Measurements from ENCODE around the gene KLK8. TPM values are rescaled to one million over a fixed set of nuclear protein-coding genes. Genes with fewer than 3 reads are reported as not detected.
"Not testable (repeated sequence)": the region's sequence is repeated elsewhere in the genome, so short reads cannot be mapped to it uniquely, and the experiment has no call there.

The KLK8 gene
- total RNA-seq, 1 donor from 2014 or later, result not detected

GRCh38 chr19:50972795-50973376, 28.5 kb downstream of the KLK8 start:
- H3K9me3 Mint-ChIP-seq, result no peaks in the 10 kb centered on the region
- H3K27ac Mint-ChIP-seq, result no peak overlapping the region
- peaks cover 4% of the 10 kb centered on the region for H3K27me3 Mint-ChIP-seq (ENCODE audit: low read depth)
- H3K4me1 Mint-ChIP-seq (ENCODE audit: low read depth), result no peaks in the 10 kb centered on the region
- no peak for DNase-seq (ENCODE audit: low spot score)
- intact Hi-C loops (cut with micrococcal nuclease), result no loop called here
- no peaks in the 10 kb centered on the region for H3K36me3 Mint-ChIP-seq (ENCODE audit: low read depth)
- no peak overlapping the region for H3K4me3 Mint-ChIP-seq (ENCODE audit: low read depth)

- H3K27ac Mint-ChIP-seq; H3K9me3 Mint-ChIP-seq; H3K4me3 Mint-ChIP-seq (ENCODE audit: low read depth); H3K4me1 Mint-ChIP-seq (ENCODE audit: low read depth); DNase-seq (ENCODE audit: low spot score); H3K27me3 Mint-ChIP-seq (ENCODE audit: low read depth); H3K36me3 Mint-ChIP-seq (ENCODE audit: low read depth); intact Hi-C loops (cut with micrococcal nuclease): not testable (repeated sequence)
These were observed 31.6 kb downstream of the KLK8 start for GRCh38 chr19:50969810-50970209.

- H3K4me3 Mint-ChIP-seq (ENCODE audit: low read depth), result no peak within 1 kb of the TSS
- no peaks in the 10 kb centered on the region for H3K4me1 Mint-ChIP-seq (ENCODE audit: low read depth)
- intact Hi-C loops (cut with micrococcal nuclease), result no loop called here
- H3K9me3 Mint-ChIP-seq, result no peaks in the 10 kb centered on the region
- no peak for DNase-seq (ENCODE audit: low spot score)
- H3K36me3 Mint-ChIP-seq (ENCODE audit: low read depth), result no peaks in the 10 kb centered on the region
- H3K27me3 Mint-ChIP-seq (ENCODE audit: low read depth), result peaks cover 4% of the 10 kb centered on the region
- H3K27ac Mint-ChIP-seq, result no peak within 1 kb of the TSS
These were observed 32.0 kb downstream of the KLK8 start, which contains the start of gene KLK6 for GRCh38 chr19:50969413-50969760. TSS of gene KLK6 (minus strand) at chr19:50969591. CDS start at chr19:50968104, 1,487 bp downstream.

GRCh38 chr19:50968716-50969412, 32.5 kb downstream of the KLK8 start:
- Mint-ChIP-seq H3K27me3 (ENCODE audit: low read depth) (peaks cover 4% of the 10 kb centered on the region), H3K27ac (no peak overlapping the region), H3K4me3 (ENCODE audit: low read depth) (no peak overlapping the region), H3K4me1 (ENCODE audit: low read depth) (no peaks in the 10 kb centered on the region), H3K9me3 (no peaks in the 10 kb centered on the region), H3K36me3 (ENCODE audit: low read depth) (no peaks in the 10 kb centered on the region)
- DNase-seq (ENCODE audit: low spot score), result no peak
- intact Hi-C loops (cut with micrococcal nuclease), result no loop called here

- Mint-ChIP-seq H3K27me3 (ENCODE audit: low read depth) (peaks cover 4% of the 10 kb centered on the region), H3K9me3 (no peaks in the 10 kb centered on the region), H3K4me1 (ENCODE audit: low read depth) (no peaks in the 10 kb centered on the region), H3K4me3 (ENCODE audit: low read depth) (no peak overlapping the region), H3K27ac (no peak overlapping the region), H3K36me3 (ENCODE audit: low read depth) (no peaks in the 10 kb centered on the region)
- no peak for DNase-seq (ENCODE audit: low spot score)
- intact Hi-C loops (cut with micrococcal nuclease), result no loop called here
These were observed 33.3 kb downstream of the KLK8 start for GRCh38 chr19:50967929-50968715.

GRCh38 chr19:50964266-50964665, 37.1 kb downstream of the KLK8 start:
- H3K9me3 Mint-ChIP-seq, result no peaks in the 10 kb centered on the region
- no peak for DNase-seq (ENCODE audit: low spot score)
- H3K4me1 Mint-ChIP-seq (ENCODE audit: low read depth), result no peaks in the 10 kb centered on the region
- H3K4me3 Mint-ChIP-seq (ENCODE audit: low read depth), result no peak overlapping the region
- H3K36me3 Mint-ChIP-seq (ENCODE audit: low read depth), result no peaks in the 10 kb centered on the region
- H3K27ac Mint-ChIP-seq, result no peak overlapping the region
- H3K27me3 Mint-ChIP-seq (ENCODE audit: low read depth), result peaks cover 1% of the 10 kb centered on the region
- intact Hi-C loops (cut with micrococcal nuclease), result no loop called here

- Mint-ChIP-seq H3K9me3 (no peaks in the 10 kb centered on the region), H3K27ac (no peak overlapping the region), H3K27me3 (ENCODE audit: low read depth) (peaks cover 1% of the 10 kb centered on the region), H3K4me1 (ENCODE audit: low read depth) (no peaks in the 10 kb centered on the region), H3K36me3 (ENCODE audit: low read depth) (no peaks in the 10 kb centered on the region), H3K4me3 (ENCODE audit: low read depth) (no peak overlapping the region)
- intact Hi-C loops (cut with micrococcal nuclease), result no loop called here
- no peak for DNase-seq (ENCODE audit: low spot score)
These were observed 38.0 kb downstream of the KLK8 start for GRCh38 chr19:50963381-50963780.

GRCh38 chr19:50962245-50962644, 39.2 kb downstream of the KLK8 start:
- intact Hi-C loops (cut with micrococcal nuclease), result no loop called here
- Mint-ChIP-seq H3K36me3 (ENCODE audit: low read depth) (no peaks in the 10 kb centered on the region), H3K4me3 (ENCODE audit: low read depth) (no peak overlapping the region), H3K27ac (no peak overlapping the region), H3K27me3 (ENCODE audit: low read depth) (peaks cover 1% of the 10 kb centered on the region), H3K4me1 (ENCODE audit: low read depth) (no peaks in the 10 kb centered on the region), H3K9me3 (no peaks in the 10 kb centered on the region)
- DNase-seq (ENCODE audit: low spot score), result no peak

GRCh38 chr19:50959731-50960500, 41.5 kb downstream of the KLK8 start:
- DNase-seq (ENCODE audit: low spot score), result no peak
- Mint-ChIP-seq H3K27ac (no peak overlapping the region), H3K4me3 (ENCODE audit: low read depth) (no peak overlapping the region), H3K27me3 (ENCODE audit: low read depth) (peaks cover 3% of the 10 kb centered on the region), H3K9me3 (no peaks in the 10 kb centered on the region), H3K36me3 (ENCODE audit: low read depth) (no peaks in the 10 kb centered on the region), H3K4me1 (ENCODE audit: low read depth) (no peaks in the 10 kb centered on the region)
- intact Hi-C loops (cut with micrococcal nuclease), result no loop called here

GRCh38 chr19:50957587-50957986, 43.8 kb downstream of the KLK8 start:
- Mint-ChIP-seq H3K4me1 (ENCODE audit: low read depth) (no peaks in the 10 kb centered on the region), H3K36me3 (ENCODE audit: low read depth) (no peaks in the 10 kb centered on the region), H3K27me3 (ENCODE audit: low read depth) (peaks cover 5% of the 10 kb centered on the region), H3K27ac (no peak overlapping the region), H3K9me3 (no peaks in the 10 kb centered on the region), H3K4me3 (ENCODE audit: low read depth) (no peak overlapping the region)
- no peak for DNase-seq (ENCODE audit: low spot score)
- intact Hi-C loops (cut with micrococcal nuclease), result no loop called here

- intact Hi-C loops (cut with micrococcal nuclease), result no loop called here
- no peak for DNase-seq (ENCODE audit: low spot score)
- Mint-ChIP-seq H3K36me3 (ENCODE audit: low read depth) (no peaks in the 10 kb centered on the region), H3K27ac (no peak within 1 kb of the TSS), H3K4me1 (ENCODE audit: low read depth) (no peaks in the 10 kb centered on the region), H3K9me3 (no peaks in the 10 kb centered on the region), H3K27me3 (ENCODE audit: low read depth) (peaks cover 4% of the 10 kb centered on the region), H3K4me3 (ENCODE audit: low read depth) (no peak within 1 kb of the TSS)
These were observed 48.5 kb downstream of the KLK8 start, which contains the start of gene KLK5 for GRCh38 chr19:50952910-50953309. TSS of gene KLK5 (minus strand) at chr19:50953038. CDS start at chr19:50952657, 381 bp downstream.

- intact Hi-C loops (cut with micrococcal nuclease), result no loop called here
- Mint-ChIP-seq H3K4me3 (ENCODE audit: low read depth) (no peak overlapping the region), H3K27ac (no peak overlapping the region), H3K36me3 (ENCODE audit: low read depth) (no peaks in the 10 kb centered on the region), H3K4me1 (ENCODE audit: low read depth) (no peaks in the 10 kb centered on the region), H3K27me3 (ENCODE audit: low read depth) (peaks cover 2% of the 10 kb centered on the region), H3K9me3 (no peaks in the 10 kb centered on the region)
- DNase-seq (ENCODE audit: low spot score), result no peak
These were observed 51.5 kb downstream of the KLK8 start for GRCh38 chr19:50949861-50950260.
